ENCODE measurements around the gene CNIH1.
"Not testable (repeated sequence)": the region's sequence is repeated elsewhere in the genome, so short reads cannot be mapped to it uniquely, and the experiment has no call there.

CNIH1 gene

GRCh38 chr14:54410215-54410614, 31.0 kb downstream of the CNIH1 start:
- CTCF ChIA-PET, result interaction anchor here (0.5 to 5.5 kb wide), 4 partner anchors 9 to 1116 kb away, joined by 4 to 31 read pairs (median 6); partner anchors contain the start of gene CDKN3
- no peak overlapping the region for H3K4me3 ChIP-seq (ENCODE audit: low read depth, low read length)
- no peak for DNase-seq (ENCODE audit: low read depth, low spot score)
- TF ChIP-seq, protein P1, sequence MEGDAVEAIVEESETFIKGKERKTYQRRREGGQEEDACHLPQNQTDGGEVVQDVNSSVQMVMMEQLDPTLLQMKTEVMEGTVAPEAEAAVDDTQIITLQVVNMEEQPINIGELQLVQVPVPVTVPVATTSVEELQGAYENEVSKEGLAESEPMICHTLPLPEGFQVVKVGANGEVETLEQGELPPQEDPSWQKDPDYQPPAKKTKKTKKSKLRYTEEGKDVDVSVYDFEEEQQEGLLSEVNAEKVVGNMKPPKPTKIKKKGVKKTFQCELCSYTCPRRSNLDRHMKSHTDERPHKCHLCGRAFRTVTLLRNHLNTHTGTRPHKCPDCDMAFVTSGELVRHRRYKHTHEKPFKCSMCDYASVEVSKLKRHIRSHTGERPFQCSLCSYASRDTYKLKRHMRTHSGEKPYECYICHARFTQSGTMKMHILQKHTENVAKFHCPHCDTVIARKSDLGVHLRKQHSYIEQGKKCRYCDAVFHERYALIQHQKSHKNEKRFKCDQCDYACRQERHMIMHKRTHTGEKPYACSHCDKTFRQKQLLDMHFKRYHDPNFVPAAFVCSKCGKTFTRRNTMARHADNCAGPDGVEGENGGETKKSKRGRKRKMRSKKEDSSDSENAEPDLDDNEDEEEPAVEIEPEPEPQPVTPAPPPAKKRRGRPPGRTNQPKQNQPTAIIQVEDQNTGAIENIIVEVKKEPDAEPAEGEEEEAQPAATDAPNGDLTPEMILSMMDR (IDR thresholded peaks at IDR 0.05; ENCODE audit: insufficient read depth, low read length, missing control alignments), result no peak
- POLR2A ChIA-PET, result no interaction called here

- POLR2A ChIA-PET; H3K4me3 ChIP-seq (ENCODE audit: low read depth, low read length): not testable (repeated sequence)
- peak; percentile 10 for DNase-seq (ENCODE audit: low read depth, low spot score)
- CTCF ChIA-PET, result interaction anchor here (0.8 kb wide), 1 partner anchor 56 kb away, joined by 4 read pairs; no protein-coding TSS in a partner anchor
These were observed 37.7 kb downstream of the CNIH1 start for GRCh38 chr14:54403401-54404005.

DNA sequence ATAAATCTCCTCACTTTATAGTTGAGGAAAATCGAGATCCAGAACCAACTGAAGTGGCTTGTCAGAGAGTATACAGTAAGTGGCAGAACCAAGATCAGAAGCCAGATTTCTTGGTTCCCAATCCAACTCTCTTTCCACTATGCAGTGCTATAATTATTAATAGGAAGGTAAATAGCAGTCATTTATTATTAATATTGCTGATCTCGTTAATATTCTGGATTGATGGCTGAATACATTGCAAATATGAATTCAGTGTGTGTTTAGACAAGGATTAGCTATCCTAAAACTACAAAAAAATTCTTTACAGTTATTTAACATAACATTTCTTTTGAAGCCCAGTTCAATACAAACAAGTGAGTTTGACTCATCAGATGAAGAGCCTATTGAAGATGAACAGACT, 41.6 kb downstream of the CNIH1 start:
- DNase-seq (ENCODE audit: low read depth, low spot score), result no peak
- H3K4me3 ChIP-seq (ENCODE audit: low read depth, low read length), result no peak overlapping the region
- ChIA-PET CTCF (interaction anchor here (4.7 kb wide), 1 partner anchor 11 kb away, joined by 31 read pairs; no protein-coding TSS in a partner anchor), POLR2A (no interaction called here)
- TF ChIP-seq, protein P1 (IDR thresholded peaks at IDR 0.05; ENCODE audit: insufficient read depth, low read length, missing control alignments), result no peak

GRCh38 chr14:54396493-54397335, 44.5 kb downstream of the CNIH1 start, which contains the start of gene CDKN3:
TSS of gene CDKN3 (plus strand) at chr14:54397007. CDS start at chr14:54397069, 62 bp downstream.
- H3K4me3 ChIP-seq (ENCODE audit: low read depth, low read length), result peak within 1 kb of the TSS; percentile 85
- TF ChIP-seq, protein P1 (IDR thresholded peaks at IDR 0.05; ENCODE audit: insufficient read depth, low read length, missing control alignments), result peak; percentile 60
- POLR2A ChIA-PET, result no interaction called here
- DNase-seq (ENCODE audit: low read depth, low spot score), result peak; percentile 96
- CTCF ChIA-PET, result interaction anchor here (0.6 to 5.0 kb wide), 13 partner anchors 9 to 1579 kb away, joined by 3 to 31 read pairs (median 4); no protein-coding TSS in a partner anchor

- no peak for DNase-seq (ENCODE audit: low read depth, low spot score)
- TF ChIP-seq, protein P1 (IDR thresholded peaks at IDR 0.05; ENCODE audit: insufficient read depth, low read length, missing control alignments), result no peak
- POLR2A ChIA-PET, result no interaction called here
- H3K4me3 ChIP-seq (ENCODE audit: low read depth, low read length), result peak overlapping the region; percentile 60
- CTCF ChIA-PET, result interaction anchor here (1.2 to 5.0 kb wide), 7 partner anchors 8 to 380 kb away, joined by 3 to 31 read pairs (median 6); no protein-coding TSS in a partner anchor
These were observed 45.0 kb downstream of the CNIH1 start for GRCh38 chr14:54396183-54396492.

- no peak for DNase-seq (ENCODE audit: low read depth, low spot score)
- TF ChIP-seq, protein P1 (IDR thresholded peaks at IDR 0.05; ENCODE audit: insufficient read depth, low read length, missing control alignments), result no peak
- POLR2A ChIA-PET, result interaction anchor here (0.6 kb wide), 1 partner anchor 84 kb away, joined by 3 read pairs; no protein-coding TSS in a partner anchor
- no peak overlapping the region for H3K4me3 ChIP-seq (ENCODE audit: low read depth, low read length)
- CTCF ChIA-PET, result interaction anchor here (1.1 to 5.0 kb wide), 8 partner anchors 8 to 380 kb away, joined by 3 to 31 read pairs (median 5); no protein-coding TSS in a partner anchor
These were observed 45.5 kb downstream of the CNIH1 start for GRCh38 chr14:54395716-54396115.
